NCI-H2227 (cell line): Measurements from ENCODE around the gene XIRP2.
A peak's percentile ranks its signal among the peaks of the same experiment; 100 is the strongest.

Source experiments
- DNase-seq: peaks from one replicate; lab custom pipeline; 2025; ENCODE audit not compliant: unreplicated experiment; lab: John Stamatoyannopoulos, UW

Gene XIRP2

GRCh38 chr2:167289651-167290410 is 401.6 kb downstream of the XIRP2 start:
- no peak for DNase-seq

- peak; percentile 99 for DNase-seq
These were observed 404.3 kb downstream of the XIRP2 start, which contains the start of gene B3GALT1 for GRCh38 chr2:167292430-167293171. B3GALT1 (plus strand) TSS chr2:167293001.

DNA sequence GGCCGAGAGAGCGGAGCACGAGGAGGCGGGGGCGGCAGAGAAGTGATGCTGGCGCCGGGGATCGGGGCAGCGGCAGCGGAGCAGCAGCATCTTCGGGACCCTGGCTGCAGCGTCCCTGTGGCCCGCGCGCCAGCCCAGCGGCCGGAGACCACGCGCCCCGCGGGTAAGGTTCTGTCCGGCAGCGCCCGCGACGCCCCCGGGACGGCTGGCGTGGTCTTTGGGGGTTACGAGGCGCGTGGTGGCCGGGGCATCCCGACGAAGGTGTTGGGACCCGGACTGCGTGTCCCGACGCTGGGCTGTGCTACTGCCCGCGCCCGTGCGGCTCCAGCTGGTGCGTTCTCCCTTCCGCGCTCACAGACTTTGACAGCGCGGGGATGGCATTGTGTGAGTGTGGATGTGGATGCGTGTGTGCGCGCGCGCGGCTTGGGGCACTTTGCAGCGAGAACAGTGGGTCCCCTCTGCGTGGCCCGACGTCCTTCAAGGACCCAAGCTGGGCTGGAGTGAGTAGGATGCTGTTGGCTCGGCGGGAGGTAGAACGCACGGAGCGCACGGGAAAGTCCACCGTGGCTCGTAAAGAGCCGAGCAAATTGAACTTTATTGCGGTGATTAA is 405.0 kb downstream of the XIRP2 start:
- DNase-seq, result peak; percentile 73

DNA sequence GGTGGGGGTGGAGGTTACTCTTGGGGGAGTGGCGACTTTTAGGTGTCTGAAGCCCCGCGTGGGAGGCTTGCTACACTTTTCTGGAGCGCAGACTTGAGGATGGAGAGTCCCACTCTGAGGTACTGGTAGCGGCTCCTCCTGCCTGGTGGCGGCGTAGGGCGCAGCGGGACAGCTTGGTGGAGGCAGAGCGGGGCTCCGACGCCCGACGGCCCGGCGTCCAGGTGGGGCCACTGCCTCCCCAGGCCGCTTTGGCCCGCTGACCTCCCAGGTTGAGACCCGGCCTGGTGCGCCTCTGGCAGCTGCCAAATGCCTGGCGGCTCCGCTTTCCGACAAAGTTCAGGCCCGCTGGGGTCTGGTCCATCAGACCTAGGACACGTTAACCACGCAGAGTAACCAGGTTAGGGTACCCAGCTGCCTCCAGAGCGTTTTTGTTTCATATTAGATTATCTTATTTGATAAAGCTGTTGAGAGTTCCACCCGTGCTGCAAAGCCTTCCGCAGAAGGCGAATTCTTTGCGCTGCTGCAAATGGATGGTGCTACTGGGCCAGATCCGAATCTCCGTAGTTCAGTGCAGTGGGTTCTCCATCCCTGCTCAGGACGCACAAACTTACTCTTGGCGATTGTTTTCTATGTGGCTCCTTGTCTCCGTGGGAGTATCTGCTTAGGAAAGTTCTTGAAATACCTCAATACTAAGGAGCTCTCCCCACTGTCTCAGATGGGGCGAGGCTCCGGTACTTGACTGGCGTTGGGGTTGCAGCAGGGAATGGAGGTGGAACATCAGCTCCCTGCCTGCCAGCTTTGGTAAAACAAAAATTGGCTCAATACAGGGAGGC is 405.9 kb downstream of the XIRP2 start:
- DNase-seq, result peak; percentile 59

DNA sequence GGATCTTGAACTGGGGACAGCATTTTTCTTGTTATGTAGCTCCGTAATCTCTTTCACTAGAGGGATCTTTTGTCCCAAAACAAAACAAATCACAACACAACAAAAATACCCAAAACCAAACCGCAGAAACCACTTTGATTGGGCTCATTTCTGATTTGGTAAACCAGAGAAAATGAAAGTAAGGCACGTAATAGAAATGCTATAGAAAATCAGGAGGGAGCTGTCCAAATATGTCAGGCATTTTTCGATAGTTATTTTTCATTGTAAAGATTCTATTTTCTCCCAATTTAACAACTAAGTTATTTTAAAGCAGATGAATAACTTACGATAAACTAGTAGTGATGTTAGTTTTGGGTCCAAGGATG is 406.5 kb downstream of the XIRP2 start:
- DNase-seq, result no peak

- no peak for DNase-seq
These were observed 409.0 kb downstream of the XIRP2 start for GRCh38 chr2:167297292-167297691.

- DNase-seq, result no peak
These were observed 409.7 kb downstream of the XIRP2 start for GRCh38 chr2:167298017-167298416.
